Stimulated activated CD8-positive, alpha-beta memory T cell treated with anti-CD3 and anti-CD28 coated beads, Interleukin-15, amount 100 ng/mL, for 24 hours (primary cell): ENCODE results near the gene FGF11.
"Not testable (repeated sequence)": the region's sequence is repeated elsewhere in the genome, so short reads cannot be mapped to it uniquely, and the experiment has no call there.

Source experiments
- DNase-seq: peaks from one replicate; pipeline ENCODE4 v3.0.0-alpha.2; 2020; ENCODE audit warnings: low read depth

Gene FGF11

DNA sequence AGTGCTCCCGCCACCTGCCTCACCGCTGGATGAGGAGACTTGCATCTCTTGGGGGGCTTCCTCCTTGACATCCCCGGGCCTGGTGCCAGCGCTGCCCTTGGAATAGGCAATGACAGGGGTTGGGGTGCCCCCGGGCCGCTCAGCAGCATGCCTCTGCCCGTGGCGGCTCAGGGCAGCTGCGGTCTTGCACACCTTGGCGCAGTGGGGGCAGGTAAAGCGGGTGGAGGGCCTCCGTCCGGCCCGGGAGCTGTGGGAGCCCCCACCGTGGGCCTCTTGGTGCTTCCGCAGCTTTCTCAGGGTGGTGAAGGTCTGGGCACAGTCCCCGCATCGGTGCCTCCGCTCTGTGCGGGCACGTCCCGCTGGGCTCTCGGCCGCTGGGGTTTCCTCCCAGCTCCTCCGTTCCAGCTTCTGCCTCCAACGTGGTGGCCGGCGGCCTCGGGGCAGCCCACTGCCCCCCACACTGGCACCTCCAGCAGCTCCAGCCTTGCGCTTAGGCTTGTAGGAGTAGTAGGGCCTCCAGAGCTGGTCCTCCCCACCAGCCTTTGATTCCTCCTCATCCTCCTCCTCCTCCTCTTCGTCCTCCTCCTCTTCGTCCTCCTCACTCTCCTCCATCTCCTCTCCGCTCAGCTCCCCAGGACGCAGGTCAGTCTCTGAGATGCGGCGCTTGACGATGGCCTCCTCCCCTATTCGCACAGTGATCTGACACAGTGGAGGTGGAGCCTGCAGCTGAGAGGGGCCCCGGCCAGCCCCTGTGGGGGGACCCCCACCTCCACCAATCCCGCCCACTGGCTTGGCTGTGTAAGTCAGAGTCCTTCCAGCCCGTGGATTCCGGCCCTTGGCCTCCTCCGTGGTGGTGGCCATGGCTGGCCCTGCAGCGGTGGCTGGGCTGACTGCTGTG is 23.4 kb downstream of the FGF11 start:
- DNase-seq: no peak

DNA sequence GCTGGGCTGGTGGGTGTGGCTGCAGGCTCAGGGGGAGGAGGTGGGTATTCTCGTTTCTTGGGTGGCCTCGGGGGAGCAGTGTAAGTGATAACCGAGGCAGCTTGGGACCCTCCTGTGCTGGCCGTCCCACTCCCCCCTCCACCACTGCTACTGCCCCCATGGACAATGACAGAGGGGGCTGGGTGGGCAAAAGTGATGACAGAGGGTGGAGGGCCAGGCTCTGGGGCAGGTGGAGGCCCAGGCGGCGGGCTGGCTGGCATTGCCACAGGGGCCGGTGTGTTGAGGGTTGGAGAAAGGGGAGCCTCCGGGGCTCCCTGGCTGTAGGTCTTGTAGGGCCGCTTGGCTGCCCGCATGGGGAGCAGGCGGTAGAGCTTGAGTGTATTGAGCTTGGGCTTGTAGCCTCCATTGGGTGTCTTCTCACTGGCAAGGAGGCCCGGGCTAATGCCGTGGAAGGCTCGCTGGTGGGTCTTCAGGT is 24.1 kb downstream of the FGF11 start:
- no peak for DNase-seq

DNA sequence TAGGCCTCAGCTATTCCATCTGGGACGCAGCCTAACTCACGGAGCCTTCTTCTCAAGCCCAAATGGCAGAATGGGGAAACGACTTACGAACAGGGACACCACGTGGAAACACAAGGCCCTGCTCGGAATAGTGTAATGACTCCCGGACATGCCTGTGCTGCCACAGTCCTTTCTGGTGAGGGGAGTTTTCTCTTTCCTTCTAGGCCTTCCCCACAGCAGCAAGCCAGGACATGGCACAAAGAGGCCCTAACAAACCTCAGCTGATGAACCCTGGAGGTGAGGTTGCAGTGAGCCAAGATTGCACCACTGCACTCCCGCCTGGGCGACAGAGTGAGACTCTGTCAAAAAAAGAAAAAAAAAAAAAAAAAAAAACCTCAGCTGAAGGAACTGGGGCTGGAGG is 24.8 kb downstream of the FGF11 start:
- DNase-seq: no peak

DNA sequence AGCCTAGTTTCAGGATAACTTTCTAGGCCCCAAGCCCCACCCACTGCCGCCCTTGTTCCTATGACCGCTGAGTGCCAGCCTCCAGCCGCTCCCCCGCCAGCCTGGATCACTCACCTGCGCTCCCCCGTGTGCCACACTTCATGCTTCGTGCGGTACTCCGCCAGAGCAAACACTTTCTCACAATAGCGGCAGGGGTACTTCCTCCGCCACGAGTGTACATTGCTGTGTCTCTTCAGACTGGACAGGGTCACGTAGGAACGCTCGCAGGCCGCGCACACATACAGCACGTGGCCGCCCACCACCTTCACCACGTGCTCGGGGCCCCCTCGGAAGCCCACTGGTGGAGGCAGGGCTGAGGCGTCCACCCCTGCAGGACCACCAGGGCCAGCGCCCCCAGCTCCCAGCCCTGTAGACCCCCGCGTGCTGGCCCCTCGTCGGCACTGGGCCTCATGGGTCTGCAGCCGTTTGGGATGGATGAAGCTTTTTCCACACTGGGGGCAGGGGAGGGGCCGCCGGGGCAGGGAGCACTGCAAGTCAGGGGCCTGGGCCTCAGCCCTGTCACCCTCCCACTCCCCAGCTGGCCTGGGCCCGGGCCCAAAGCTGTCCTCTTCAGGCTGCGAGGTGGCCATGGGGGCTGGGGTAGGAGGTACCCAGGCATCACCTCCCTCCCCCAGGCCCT is 26.4 kb downstream of the FGF11 start:
- DNase-seq: no peak

DNA sequence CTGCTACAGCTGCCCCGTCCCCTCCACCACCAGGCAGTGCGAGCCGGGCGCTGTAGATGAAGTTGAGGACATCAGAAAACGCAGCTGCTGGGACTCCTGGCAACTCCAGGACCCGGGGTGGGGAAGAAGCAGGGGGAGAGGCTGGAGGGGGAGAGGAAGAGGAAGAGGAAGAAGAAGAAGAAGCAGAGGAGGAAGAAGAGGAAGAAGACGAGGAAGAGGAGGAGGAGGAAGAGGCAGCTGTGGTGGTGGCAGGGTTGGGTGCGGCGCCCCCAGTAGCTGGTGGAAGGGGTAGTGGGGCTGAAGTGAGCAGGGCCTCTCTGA is 27.0 kb downstream of the FGF11 start:
- no peak for DNase-seq

DNA sequence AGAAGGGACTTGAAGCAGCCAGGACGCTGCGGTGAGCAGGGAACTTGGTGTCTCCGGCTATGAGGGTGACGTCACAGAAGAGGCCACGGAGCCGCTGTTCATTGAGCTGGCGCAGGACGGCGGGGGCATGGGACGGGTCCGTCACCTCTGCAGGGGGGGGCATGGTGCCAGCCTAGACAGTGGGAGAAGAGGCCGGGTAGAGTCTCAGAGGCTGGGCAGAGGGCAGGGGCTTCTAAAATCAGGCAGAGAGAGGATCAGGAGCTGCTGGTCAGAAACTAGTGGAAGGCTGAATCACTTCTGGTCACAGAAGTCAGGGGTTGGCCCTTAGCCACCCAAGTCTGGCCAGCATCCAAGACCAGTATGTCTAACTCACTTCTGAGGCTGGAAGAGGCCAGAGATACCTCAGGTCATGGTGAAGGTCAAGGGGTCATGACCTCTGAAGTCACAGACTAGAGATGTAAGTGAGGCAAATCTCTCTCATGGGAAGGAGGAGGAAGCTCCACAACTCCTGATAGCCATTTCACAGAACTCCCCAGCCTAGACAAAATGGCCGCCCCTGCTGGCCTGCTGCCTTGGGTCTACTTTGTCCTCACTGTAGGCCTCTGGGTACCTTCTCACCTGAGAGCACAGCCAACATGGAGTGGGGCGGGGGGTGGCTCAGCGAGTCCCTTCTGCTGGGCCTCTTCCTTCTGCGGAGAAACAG is 27.5 kb downstream of the FGF11 start:
- DNase-seq: no peak

DNA sequence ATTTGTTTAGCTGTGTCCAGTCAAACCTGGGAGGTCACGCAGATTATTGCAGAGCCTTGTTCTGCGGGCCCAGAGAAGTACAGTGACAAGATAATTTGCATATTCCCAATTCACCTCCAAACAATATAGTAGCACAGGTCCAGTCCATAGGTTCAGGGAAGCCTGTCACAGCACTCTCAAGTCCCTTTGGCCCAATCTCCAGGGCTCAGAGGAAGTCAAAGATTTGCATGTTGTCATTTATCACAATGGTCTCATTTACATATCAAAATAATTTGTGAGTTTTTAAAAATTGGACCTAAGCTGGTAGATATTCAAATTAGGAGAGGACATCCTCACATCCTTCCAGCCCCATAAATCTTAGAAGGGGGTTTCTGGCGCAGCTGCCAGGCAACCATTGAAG is 28.2 kb downstream of the FGF11 start:
- no peak for DNase-seq

DNA sequence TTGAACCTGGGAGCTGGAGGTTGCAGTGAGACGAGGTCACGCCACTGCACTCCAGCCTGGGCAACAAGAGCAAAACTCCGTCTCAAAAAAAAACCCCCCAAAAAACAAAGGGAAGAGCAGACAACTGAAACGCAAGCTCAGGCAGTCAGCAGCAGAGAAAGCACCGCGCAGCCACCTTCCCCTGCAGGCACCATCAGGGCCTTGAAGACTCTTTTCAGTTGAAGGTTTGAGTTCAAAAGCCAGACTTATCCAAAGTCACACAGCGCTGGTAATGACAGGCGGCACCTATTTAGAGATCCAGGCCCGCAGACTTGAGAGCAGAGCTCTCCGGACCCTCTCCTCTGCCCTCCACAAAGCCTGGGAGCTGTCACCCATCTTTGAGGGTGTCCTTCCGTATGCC is 29.0 kb downstream of the FGF11 start:
- DNase-seq: no peak

DNA sequence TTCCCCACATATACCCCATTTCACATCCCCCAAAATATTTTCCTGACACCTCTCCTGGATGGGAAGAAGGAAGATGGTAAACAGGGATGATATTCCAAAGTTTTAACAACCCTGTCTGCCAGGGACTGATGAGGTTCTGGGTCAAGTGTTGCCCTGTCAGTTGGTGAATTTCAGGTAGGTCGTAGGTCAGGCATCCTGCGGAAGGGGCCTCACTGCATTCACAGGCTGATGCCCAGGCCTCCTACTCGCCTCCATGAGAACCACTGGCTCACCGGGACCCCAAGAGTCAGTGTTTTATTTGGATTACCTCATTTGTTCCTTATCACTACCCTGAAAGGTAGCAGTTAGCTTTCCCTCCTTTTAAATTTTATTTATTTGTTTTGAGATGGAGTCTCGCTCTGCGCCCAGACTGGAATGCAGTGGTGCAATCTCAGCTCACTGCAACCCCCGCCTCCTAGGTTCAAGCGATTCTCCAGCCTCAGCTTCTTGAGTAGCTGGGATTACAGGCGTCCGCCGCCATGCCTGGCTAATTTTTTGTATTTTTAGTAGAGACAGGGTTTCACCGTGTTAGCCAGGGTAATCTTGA is 29.6 kb downstream of the FGF11 start:
- no peak for DNase-seq

DNA sequence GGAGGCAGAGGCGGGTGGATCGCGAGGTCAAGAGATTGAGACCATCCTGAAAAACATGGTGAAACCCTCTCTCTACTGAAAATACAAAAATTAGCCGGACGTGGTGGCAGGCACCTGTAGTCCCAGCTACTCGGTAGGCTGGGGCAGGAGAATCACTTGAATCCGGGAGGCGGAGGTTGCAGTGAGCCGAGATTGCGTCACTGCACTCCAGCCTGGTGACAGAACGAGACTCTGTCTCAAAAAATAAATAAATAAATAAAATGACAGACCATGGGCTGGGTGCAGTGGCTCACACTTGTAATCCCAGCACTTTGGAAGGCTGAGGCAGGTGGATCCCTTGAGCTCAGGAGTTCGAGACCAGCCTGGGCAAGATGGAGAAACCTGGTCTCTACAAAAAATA is 30.5 kb downstream of the FGF11 start:
- DNase-seq: not testable (repeated sequence)

DNA sequence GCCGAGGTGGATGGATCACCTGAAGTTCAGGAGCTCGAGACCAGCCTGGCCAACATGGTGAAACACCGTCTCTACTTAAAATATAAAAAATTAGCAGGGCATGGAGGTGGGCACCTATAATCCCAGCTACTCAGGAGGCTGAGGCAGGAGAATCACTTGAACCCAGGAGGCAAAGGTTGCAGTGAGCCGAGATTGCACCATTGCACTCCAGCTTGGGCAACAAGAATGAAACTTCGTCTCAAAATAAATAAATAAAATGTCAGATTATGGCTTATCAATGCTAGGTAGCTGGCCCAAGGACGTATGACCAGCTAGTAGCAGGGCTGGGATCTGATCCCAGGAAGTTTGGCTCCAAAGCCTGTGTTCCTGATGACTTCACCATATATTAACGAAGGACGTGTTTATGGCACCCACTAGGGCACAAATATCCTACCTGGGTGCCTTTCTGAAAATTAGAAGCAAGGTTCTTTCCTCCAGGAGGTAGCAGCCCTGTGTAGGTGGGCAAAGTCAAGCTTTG is 31.2 kb downstream of the FGF11 start:
- DNase-seq: not testable (repeated sequence)

DNA sequence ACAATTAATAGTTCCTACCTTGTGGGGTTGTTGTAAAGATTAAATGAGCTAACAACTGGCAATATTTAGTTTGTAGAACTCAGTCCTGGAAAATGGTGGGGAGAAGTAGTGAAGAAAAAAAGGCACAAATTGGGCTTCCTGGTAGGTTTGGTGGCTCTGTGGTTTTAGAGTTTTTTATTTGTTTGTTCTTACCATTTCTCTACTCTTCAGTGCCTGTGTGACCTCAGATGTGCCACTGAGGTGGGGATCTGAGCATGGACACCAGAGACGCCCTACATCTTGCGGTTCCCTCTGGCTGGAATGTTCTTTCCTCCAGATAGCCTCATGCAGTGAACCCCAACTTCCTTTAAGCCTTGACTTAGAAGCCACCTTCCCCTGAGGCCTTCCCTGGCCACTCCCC is 32.4 kb downstream of the FGF11 start:
- no peak for DNase-seq

DNA sequence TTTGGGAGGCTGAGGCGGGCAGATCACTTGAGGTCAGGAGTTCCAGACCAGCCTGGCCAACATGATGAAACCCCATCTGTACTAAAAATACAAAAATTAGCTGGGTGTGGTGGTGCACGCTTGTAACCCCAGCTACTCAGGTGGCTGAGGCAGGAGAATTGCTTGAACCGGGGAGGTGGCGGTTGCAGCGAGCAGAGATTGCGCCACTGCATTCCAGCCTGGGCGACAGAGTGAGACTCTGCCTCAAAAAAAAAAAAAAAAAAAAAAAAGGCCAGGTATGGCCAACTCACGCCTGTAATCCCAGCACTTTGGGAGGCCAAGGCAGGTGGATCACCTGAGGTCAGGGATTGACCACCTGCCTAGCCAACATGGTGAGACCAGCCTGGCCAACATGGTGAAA is 35.5 kb downstream of the FGF11 start:
- DNase-seq: not testable (repeated sequence)

DNA sequence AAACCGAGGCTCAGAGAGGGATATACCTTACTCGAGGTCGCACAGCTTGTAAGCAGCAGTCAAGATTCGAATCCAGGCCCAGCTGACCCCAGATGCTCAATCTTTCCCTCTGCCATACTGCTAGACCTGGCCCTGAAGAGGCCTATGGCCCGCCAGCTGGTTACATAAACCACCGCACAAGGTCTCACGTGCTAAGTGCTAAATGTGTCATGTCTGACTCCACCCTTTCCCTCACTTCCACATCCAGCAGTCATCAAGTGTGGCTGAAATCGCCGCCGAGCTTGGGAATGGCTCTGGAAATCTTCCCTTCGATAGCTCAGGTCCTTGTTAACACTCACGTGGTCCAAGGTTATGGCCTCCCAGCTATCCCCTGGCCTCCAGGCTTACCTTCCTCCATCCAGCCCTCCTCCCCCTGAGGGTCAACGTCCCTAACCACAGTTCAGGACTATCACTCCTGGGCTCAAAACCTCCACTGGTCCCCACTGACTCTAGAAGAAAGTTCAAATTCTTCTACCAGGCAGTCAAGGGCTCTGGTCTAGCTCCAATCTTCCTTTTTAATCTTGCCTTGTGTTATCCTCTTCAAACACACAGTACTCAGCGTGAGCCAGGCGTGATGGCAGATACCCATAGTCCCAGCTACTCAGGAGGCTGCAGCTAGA is 36.6 kb downstream of the FGF11 start:
- no peak for DNase-seq

DNA sequence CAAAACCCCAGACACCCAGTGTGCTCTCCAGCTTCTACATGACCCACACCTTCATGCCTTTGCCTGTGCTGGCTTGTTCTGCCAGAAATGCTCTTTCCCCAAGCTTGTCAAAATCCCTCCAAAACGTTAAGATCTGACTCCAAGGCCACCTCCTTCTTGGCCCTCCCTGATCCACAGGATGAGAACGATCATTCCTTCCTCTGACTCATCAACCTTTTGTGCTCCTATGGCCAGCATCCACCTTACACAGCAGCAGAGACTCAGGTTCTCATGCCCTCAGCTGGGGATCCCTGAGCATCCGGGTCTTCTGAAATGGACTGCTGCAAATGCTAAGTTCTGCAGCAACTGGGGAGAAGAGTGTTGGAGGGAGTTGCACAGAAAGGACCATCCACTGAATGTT is 37.2 kb downstream of the FGF11 start:
- DNase-seq: no peak

DNA sequence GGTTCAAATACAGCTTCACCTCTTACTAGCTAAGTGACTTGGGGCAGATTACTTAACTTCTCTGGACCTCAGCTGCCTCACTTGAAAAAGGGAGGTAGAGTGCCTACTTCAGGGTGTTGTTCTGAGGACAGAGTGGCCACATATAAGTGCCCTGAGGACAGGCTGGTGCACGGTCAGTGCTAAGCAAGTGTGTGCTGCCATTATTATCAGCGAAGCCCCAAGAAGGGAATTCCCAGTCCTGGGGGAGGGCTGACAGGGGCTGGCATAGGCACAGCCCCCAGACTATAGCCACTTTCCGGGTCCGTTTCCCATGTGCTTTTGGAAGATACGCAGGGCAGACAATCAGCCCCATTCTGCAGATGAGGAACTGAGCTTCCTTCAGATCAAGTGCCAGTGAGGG is 37.6 kb downstream of the FGF11 start:
- DNase-seq: no peak

DNA sequence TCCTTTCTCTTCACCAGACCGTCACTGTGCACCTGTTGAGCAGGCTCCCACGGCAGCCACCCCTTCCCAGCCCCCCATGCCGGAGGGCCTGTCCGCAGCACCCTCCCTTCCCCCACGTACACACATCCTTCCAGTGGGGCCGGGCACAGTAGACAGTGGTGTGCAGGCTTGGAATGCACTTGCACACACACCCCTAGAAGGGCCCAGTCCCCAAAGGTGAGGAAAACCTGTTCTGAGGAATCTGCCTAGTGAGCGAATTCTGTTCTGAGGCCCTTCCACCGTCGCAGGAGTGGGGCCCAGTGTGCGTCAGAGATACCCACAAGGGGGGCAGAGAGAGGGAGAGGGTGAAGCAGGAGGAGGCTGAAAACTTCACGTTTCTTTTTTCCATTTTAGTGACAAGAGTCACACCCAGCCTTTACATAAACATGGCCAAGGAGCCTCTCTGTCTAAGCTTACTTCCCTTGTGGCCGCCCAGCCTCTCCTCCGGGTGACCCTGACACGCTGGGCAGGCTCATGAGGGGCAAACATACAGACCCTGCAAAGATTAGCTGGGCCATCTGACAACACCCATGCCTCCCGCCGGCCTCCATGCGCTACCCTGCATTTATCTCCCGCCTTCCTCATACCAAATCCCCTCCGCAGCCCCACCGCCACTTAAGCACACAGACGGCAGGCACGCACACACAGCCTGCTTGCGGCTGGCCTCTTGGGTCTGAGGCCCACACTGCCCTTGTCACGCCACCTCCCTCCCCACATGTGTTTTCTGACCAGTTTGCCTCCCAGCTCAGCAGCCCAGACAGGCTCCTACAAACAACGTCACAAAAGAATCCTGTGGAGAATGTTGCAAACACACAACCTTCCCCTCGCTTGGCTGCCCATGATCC is 38.3 kb downstream of the FGF11 start:
- DNase-seq: no peak

DNA sequence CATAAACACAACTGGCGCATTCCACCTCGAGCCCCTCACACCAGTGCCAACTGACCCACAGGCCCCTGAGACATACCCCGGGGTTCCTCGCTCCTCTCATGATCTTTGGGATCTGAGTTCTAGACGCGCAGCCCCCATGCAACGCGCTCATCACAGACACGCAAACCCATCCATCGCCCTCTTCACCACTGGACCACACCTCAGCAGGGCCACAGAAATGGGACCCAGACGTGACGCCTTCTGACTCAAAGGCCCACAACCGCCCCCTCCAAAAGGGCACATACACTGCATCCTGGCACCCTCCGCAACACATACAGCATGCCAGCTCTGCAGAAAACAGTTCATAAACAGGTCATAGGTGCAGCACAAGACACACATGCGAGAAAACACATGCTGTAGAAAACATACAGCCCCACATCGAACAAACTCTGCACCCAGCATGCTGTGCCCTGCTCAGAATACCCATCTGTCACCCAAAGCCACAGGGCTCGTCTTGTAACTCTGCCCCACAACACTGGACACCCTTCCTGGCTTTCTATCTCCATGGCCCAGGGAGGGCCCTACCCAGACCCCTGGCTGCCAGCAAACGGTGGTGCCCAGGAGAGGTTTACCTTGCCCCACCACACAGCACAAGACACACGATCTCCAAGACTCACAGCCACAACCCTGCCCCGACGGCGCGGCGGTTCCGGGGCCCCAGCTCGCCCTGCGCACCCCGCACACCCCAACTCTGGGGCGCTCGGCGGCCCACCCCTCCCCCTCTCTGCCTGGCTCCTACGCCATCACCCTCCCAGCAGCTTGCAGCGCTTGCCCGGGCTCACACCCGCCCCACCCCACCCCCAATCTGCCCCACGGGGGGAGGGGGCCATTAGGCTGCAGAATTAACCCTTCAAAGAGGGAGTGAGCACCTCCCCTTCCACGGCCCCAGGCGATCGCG is 39.2 kb downstream of the FGF11 start:
- peak; percentile 33 for DNase-seq

DNA sequence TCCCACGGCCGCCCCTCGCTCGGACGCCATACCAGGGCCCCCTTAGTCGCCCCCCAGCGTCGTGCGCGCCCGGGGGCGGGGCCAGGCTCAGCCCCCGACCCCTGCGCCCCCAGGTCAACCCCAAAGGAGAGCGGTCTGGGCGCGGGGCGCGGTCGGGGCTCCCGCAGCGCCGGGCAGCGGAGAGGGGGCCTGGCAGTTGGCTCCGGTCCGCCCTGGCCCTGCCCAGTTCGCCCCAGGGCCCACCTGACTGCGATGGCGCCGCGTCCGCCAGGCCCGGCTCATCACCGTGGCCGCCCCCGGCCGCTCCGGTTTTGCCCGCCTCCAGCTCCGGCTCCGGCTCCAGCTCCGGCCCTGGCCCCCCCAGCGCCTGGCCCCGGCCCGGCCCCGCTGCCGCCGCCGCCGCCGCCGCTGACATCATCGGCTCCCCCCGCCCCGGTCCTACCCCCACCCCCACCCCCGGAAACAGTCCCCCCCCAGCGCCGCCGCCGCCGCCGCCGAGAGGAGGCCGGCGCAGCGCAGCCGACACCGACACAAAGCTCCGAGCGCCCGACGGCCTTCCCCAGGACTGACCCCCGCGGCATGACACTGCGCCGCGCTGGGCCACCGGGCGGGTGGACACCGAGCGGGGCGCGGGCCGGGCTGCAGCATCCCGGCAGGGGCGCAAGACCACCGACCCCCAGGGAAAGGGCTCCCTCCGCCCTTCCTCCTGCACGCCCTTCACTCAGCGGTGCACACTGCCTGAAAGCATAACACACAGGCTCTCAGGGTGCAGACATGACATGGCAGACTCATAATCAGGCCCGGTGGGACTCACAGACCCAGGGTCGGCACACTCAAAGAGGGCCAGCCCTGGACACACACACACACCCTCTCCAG is 40.1 kb downstream of the FGF11 start, which contains the start of gene ZBTB4:
TSS of gene ZBTB4 (minus strand) at position 419 of the 876 bp plus-strand sequence. CDS start 12,830 bp downstream, outside the sequence.
- peak; percentile 32 for DNase-seq
